ENCODE data around the gene TNC.

TNC gene

GRCh38 chr9:115117999-115118878, at the start of gene TNC:
TNC (minus strand) TSS chr9:115118157; CDS start chr9:115091018, 27,139 bp downstream.
- DNase-seq (ENCODE audit: low read depth, low spot score), result no peak

GRCh38 chr9:115167175-115167574, 49.2 kb upstream of the TNC start:
- no peak for DNase-seq (ENCODE audit: low read depth, low spot score)

GRCh38 chr9:115165233-115165632, 47.3 kb upstream of the TNC start:
- no peak for DNase-seq (ENCODE audit: low read depth, low spot score)

GRCh38 chr9:115164511-115164974, 46.6 kb upstream of the TNC start:
- DNase-seq (ENCODE audit: low read depth, low spot score), result no peak

- DNase-seq (ENCODE audit: low read depth, low spot score), result no peak
These were observed 45.0 kb upstream of the TNC start for GRCh38 chr9:115162946-115163345.

- no peak for DNase-seq (ENCODE audit: low read depth, low spot score)
These were observed 43.5 kb upstream of the TNC start for GRCh38 chr9:115161446-115161845.

- DNase-seq (ENCODE audit: low read depth, low spot score), result no peak
These were observed 40.9 kb upstream of the TNC start for GRCh38 chr9:115158661-115159481.

- no peak for DNase-seq (ENCODE audit: low read depth, low spot score)
These were observed 39.3 kb upstream of the TNC start for GRCh38 chr9:115157245-115157674.

- no peak for DNase-seq (ENCODE audit: low read depth, low spot score)
These were observed 37.1 kb upstream of the TNC start for GRCh38 chr9:115155037-115155436.

- no peak for DNase-seq (ENCODE audit: low read depth, low spot score)
These were observed 36.7 kb upstream of the TNC start for GRCh38 chr9:115154617-115155016.

GRCh38 chr9:115152281-115152820, 34.4 kb upstream of the TNC start:
- DNase-seq (ENCODE audit: low read depth, low spot score), result no peak

GRCh38 chr9:115148721-115149120, 30.8 kb upstream of the TNC start:
- no peak for DNase-seq (ENCODE audit: low read depth, low spot score)

- no peak for DNase-seq (ENCODE audit: low read depth, low spot score)
These were observed 28.6 kb upstream of the TNC start for GRCh38 chr9:115146581-115147021.

- no peak for DNase-seq (ENCODE audit: low read depth, low spot score)
These were observed 26.7 kb upstream of the TNC start for GRCh38 chr9:115144706-115145105.

GRCh38 chr9:115143689-115144088, 25.7 kb upstream of the TNC start:
- no peak for DNase-seq (ENCODE audit: low read depth, low spot score)

GRCh38 chr9:115142517-115143270, 24.7 kb upstream of the TNC start:
- DNase-seq (ENCODE audit: low read depth, low spot score), result no peak

- no peak for DNase-seq (ENCODE audit: low read depth, low spot score)
These were observed 24.1 kb upstream of the TNC start for GRCh38 chr9:115142090-115142489.

- DNase-seq (ENCODE audit: low read depth, low spot score), result no peak
These were observed 23.7 kb upstream of the TNC start for GRCh38 chr9:115141612-115142011.

GRCh38 chr9:115138151-115138550, 20.2 kb upstream of the TNC start:
- DNase-seq (ENCODE audit: low read depth, low spot score), result no peak

GRCh38 chr9:115137526-115137925, 19.6 kb upstream of the TNC start:
- DNase-seq (ENCODE audit: low read depth, low spot score), result no peak

All from smooth muscle cell of the brain vasculature (primary cell).